ENCODE results near the gene FARP2.

Gene FARP2

GRCh38 chr2:241489088-241489487 is 133.0 kb downstream of the FARP2 start:
- TF ChIP-seq, protein P1, sequence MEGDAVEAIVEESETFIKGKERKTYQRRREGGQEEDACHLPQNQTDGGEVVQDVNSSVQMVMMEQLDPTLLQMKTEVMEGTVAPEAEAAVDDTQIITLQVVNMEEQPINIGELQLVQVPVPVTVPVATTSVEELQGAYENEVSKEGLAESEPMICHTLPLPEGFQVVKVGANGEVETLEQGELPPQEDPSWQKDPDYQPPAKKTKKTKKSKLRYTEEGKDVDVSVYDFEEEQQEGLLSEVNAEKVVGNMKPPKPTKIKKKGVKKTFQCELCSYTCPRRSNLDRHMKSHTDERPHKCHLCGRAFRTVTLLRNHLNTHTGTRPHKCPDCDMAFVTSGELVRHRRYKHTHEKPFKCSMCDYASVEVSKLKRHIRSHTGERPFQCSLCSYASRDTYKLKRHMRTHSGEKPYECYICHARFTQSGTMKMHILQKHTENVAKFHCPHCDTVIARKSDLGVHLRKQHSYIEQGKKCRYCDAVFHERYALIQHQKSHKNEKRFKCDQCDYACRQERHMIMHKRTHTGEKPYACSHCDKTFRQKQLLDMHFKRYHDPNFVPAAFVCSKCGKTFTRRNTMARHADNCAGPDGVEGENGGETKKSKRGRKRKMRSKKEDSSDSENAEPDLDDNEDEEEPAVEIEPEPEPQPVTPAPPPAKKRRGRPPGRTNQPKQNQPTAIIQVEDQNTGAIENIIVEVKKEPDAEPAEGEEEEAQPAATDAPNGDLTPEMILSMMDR (IDR thresholded peaks at IDR 0.05; ENCODE audit: low read depth, low read length), result no peak
- H3K27me3 ChIP-seq, result no peaks in the 10 kb centered on the region; the same call in 1 of the 2 replicates
- H3K4me3 ChIP-seq (ENCODE audit: low read depth, low read length), result no peak overlapping the region
- DNase-seq, result no peak
- H3K36me3 ChIP-seq, result peaks cover 9% of the 10 kb centered on the region
- H3K4me1 ChIP-seq, result peaks cover 16% of the 10 kb centered on the region
- H3K9me3 ChIP-seq, result no peaks in the 10 kb centered on the region

GRCh38 chr2:241489733-241490680 is 133.9 kb downstream of the FARP2 start:
- Histone ChIP-seq H3K4me1 (peaks cover 16% of the 10 kb centered on the region), H3K9me3 (no peaks in the 10 kb centered on the region), H3K27me3 (no peaks in the 10 kb centered on the region; the same call in 1 of the 2 replicates), H3K4me3 (ENCODE audit: low read depth, low read length) (no peak overlapping the region), H3K36me3 (peaks cover 18% of the 10 kb centered on the region)
- TF ChIP-seq, protein P1 (IDR thresholded peaks at IDR 0.05; ENCODE audit: low read depth, low read length), result no peak; the same call in 1 of the 2 replicates
- DNase-seq, result peak; percentile 83

- TF ChIP-seq, protein P1 (IDR thresholded peaks at IDR 0.05; ENCODE audit: low read depth, low read length), result no peak
- H3K27me3 ChIP-seq, result no peaks in the 10 kb centered on the region; the same call in 1 of the 2 replicates
- no peaks in the 10 kb centered on the region for H3K9me3 ChIP-seq
- no peak overlapping the region for H3K4me3 ChIP-seq (ENCODE audit: low read depth, low read length)
- H3K4me1 ChIP-seq, result peaks cover 16% of the 10 kb centered on the region
- H3K36me3 ChIP-seq, result peaks cover 28% of the 10 kb centered on the region
- DNase-seq, result peak; percentile 39
Measured at GRCh38 chr2:241490825-241491506, 134.9 kb downstream of the FARP2 start.

- Histone ChIP-seq H3K36me3 (peaks cover 35% of the 10 kb centered on the region), H3K4me1 (peaks cover 16% of the 10 kb centered on the region), H3K9me3 (no peaks in the 10 kb centered on the region), H3K27me3 (no peaks in the 10 kb centered on the region; the same call in 1 of the 2 replicates), H3K4me3 (ENCODE audit: low read depth, low read length) (no peak overlapping the region)
- TF ChIP-seq, protein P1 (IDR thresholded peaks at IDR 0.05; ENCODE audit: low read depth, low read length), result no peak
- DNase-seq, result no peak
Measured at GRCh38 chr2:241491549-241492173, 135.6 kb downstream of the FARP2 start.

GRCh38 chr2:241492174-241492565 is 136.1 kb downstream of the FARP2 start:
- H3K36me3 ChIP-seq, result peaks cover 40% of the 10 kb centered on the region
- H3K4me1 ChIP-seq, result peaks cover 16% of the 10 kb centered on the region
- DNase-seq, result no peak
- TF ChIP-seq, protein P1 (IDR thresholded peaks at IDR 0.05; ENCODE audit: low read depth, low read length), result no peak
- no peak overlapping the region for H3K4me3 ChIP-seq (ENCODE audit: low read depth, low read length)
- no peaks in the 10 kb centered on the region for H3K9me3 ChIP-seq
- no peaks in the 10 kb centered on the region; the same call in 1 of the 2 replicates for H3K27me3 ChIP-seq
